Stimulated activated CD4-positive, alpha-beta T cell treated with anti-CD3 and anti-CD28 coated beads, TNF-alpha, amount 100 ng/mL, for 48 hours (primary cell): Measurements from ENCODE around the gene TTLL10.
"Not testable (repeated sequence)": the region's sequence is repeated elsewhere in the genome, so short reads cannot be mapped to it uniquely, and the experiment has no call there.

Experiments used
- DNase-seq, 3 donors: peaks; one replicate each; pipeline ENCODE4 v3.0.0-alpha.2; 2020; ENCODE audit warnings: low read depth in 3 of 3

Gene TTLL10

GRCh38 chr1:1171546-1172340, 1.9 kb upstream of the TTLL10 start:
- DNase-seq: no peak

- DNase-seq: no peak
Observed at GRCh38 chr1:1173061-1173792, 453 bp upstream of the TTLL10 start.

DNA sequence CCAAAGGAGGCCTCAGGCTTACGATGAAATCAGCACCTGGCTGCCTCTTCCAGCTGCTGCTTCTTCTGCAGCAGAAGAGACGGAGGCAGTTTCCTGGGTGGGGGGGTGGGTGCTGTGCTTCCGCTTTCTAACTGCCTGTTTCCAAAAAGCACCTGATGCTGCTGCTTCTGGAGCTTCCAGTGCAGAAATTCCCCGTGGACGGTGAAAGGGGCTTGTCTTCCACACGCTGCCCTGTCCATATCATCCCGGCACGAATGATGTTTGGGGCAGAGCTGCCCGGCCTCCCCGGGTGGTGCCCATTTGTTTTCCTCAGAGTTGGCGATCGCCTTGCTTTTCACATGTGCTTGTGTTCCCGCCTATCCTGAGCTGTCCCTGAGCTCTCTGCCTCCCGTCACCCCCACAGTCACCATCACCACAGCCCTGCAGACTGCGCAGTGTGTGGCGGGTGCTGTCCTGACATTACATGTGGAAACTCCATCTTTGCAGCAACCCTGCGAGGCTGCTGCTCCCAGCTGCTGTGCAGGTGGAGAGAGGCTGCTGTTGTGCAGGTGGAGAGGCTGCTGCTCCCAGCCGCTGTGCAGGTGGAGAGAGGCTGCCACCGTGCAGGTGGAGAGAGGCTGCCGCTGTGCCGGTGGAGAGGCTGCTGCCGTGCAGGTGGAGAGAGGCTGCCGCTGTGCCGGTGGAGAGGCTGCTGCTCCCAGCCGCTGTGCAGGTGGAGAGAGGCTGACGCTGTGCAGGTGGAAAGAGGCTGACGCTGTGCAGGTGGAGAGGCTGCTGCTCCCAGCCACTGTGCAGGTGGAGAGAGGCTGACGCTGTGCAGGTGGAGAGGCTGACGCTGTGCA, 1.8 kb downstream of the TTLL10 start:
- DNase-seq: no peak

- DNase-seq: not testable (repeated sequence)
Observed at GRCh38 chr1:1176063-1176761, 2.5 kb downstream of the TTLL10 start.

DNA sequence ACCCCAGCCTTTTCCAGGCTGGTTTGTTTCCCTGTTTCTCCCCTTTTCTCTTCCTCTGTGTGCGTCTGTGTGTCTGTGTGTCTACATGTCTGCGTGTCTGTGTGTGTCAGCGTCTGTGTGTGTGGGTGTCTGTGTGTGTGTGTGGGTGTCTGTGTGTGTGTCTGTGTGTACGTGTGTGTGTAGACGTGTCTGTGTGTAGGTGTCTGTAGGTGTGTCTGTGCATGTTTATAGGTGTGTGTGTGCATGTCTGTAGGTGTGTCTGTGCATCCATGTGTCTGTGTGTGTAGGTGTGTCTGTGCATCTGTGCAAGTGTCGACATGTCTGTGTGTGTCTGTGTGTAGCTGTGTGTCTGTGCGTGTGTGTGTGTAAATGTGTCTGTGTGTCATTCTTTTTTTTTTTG, 3.3 kb downstream of the TTLL10 start:
- no peak for DNase-seq

- no peak for DNase-seq
Observed at GRCh38 chr1:1177452-1178206, 3.9 kb downstream of the TTLL10 start.

GRCh38 chr1:1178794-1179331, 5.2 kb downstream of the TTLL10 start:
- DNase-seq: no peak

- no peak for DNase-seq
Observed at GRCh38 chr1:1179346-1179982, 5.8 kb downstream of the TTLL10 start.

GRCh38 chr1:1179983-1180861, 6.5 kb downstream of the TTLL10 start:
- no peak for DNase-seq

GRCh38 chr1:1181129-1181937, 7.7 kb downstream of the TTLL10 start:
- DNase-seq: no peak

DNA sequence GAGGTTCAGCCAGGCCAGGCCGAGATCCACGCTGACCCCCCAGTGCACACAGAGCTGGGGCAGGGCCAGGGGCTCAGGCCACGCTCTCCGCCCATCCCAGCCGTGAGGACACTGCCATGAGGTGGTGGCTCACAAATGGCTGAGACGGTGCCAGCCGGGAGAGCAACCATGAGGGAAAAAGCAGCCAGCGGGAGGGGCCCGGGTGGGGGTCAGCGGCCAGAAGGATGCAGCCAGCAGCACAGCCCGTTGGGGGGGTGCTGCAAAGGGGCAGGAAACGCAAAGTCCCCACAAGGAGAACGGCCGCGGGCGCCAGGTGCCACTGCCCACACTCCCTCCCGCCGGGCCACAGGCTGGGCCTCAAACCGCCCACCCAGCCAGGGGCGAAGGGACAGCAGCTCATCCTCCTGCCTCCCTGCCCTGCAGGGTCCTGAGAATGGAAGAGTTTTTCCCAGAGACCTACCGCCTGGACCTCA, 8.3 kb downstream of the TTLL10 start:
- no peak for DNase-seq

- DNase-seq: no peak
Observed at GRCh38 chr1:1182491-1183220, 9.0 kb downstream of the TTLL10 start.

DNA sequence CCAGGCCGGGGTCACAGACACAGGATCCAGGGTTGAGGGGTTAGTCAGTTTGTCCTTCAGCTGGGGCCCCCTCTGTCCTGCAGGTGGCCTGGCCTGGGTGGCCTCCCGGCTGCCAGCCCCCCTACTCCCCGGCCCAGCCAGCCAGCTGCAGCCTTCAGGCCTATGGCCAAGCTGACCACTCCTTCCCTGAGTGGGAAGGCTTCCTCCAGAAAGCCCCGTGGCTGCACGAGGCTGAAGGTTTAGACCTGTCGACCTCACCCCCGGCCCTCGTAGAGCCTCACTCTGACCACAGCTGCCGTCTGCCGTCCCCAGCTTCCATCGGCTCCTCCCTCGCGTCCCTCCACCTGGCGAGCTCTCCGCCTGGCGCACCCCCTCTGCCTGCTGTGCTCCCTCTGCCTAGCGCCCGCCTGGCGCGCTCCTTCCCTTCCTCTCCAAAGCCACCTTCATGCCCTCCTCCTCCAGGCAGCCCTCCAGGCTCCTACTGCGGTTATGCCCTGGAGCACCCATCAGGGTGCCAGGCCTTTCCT, 9.6 kb downstream of the TTLL10 start:
- DNase-seq: no peak

DNA sequence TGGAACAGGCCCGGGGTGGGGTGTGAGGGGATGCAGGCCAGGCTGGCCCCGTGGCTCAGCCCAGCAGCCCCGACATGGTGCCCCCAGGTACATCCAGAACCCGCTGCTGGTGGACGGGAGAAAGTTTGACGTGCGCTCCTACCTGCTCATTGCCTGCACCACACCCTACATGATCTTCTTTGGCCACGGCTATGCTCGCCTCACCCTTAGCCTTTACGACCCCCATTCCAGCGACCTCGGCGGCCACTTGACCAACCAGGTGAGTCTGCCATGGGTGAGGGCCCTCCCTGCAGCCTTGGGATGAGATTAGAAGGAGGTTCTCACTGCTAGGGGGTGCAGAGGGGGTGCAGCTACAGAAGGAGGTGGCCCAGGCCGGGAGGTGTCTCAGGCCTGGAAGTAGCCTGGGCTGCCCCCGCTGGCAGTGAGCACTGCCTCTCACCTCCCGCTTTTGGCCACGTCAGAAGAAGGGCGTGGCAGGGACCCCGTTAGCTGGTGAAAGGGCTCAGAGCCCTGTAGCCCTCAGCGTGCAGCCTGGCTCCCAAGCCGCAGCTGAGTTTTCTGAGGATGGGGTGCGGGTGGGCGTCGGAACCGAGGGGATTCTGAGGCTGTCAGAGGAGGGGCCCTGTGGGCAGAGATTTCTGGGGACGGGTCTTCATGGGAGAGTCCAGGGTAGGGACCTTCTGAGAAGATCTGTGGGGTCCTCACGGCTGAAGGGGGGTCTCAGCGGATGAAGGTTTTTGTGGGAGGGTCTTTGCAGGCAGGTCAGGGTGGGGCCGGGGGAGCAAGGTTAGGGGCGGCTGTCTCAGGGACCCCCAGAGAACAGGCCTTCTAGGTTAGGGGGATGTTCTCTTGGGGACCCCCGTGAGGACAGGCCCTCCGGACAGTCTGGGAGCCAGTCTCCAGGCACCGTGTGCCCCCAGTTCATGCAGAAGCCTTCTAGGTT, 10.4 kb downstream of the TTLL10 start:
- no peak for DNase-seq

DNA sequence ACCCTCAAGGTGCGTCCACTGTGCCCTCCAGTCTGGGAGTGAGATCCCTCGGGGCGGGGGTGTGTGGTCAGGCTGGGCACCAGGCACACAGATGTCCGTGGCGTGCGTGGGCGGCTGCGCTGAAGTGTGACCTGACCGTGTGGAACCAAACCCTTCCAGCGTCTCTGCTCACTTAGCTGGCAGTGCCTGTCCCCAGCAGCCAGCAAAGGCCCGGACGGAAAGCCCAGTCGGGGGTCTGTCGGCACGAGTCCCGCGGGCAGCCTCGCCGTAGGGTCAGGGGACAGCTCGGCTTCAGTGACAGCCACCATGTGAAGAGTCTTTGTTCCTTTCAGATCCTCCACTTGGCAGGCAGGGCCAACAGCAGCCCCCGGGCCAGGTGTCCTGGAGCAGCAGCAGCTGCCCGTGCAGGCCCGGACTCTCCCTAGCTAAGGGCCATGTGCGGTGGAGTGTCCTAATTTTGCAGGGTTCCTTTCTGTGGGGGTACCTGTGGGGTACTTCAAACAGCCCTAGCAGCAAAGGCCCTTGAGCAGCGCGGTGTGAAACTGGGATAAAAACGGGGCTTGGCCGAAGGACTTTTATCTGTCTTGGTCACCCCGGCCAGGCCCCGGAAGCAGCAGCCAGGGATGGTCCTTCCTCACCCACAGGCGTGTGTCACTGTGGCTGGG, 11.6 kb downstream of the TTLL10 start:
- DNase-seq: no peak

- DNase-seq: no peak
Observed at GRCh38 chr1:1187938-1188337, 14.3 kb downstream of the TTLL10 start.
